Kidney epithelial cell (primary cell): ENCODE measurements around the gene ATM. TPM values are rescaled to one million over a fixed set of nuclear protein-coding genes. Genes with fewer than 3 reads are reported as not detected.

Experiments
- DNase-seq: peaks from one replicate; pipeline ENCODE4 v3.0.0-alpha.2; 2010; ENCODE audit warnings: low read depth
- H3K27me3 ChIP-seq: 2 replicates; pipeline ENCODE4 v1.6.0; 2011; ENCODE audit warnings: low read length; ENCODE audit not compliant: control insufficient read depth, insufficient read depth
- H3K36me3 ChIP-seq: 2 replicates; pipeline ENCODE4 v1.5.1; 2011; ENCODE audit warnings: low read length; ENCODE audit not compliant: control insufficient read depth, insufficient read depth
- H3K4me3 ChIP-seq: 2 replicates; pipeline ENCODE4 v1.5.1; 2011; ENCODE audit warnings: low read depth, mild to moderate bottlenecking, control low read depth, low read length
- CTCF ChIP-seq: IDR thresholded peaks from 2 replicates; pipeline ENCODE4 v1.5.1; 2011; ENCODE audit warnings: mild to moderate bottlenecking, moderate library complexity, low read length, control low read depth, inconsistent platforms; ENCODE audit not compliant: insufficient read depth, poor library complexity, severe bottlenecking
- total RNA-seq: library from RNA; depleted of rRNA; stranded (reverse); fragments of >200 nt; gene quantifications from 2 replicates; pipeline ENCODE4 v1.2.3, GENCODE V29; 2015

The ATM gene
- total RNA-seq, 1 donor from 2014 or later: 28.5 TPM

GRCh38 chr11:108341654-108342053 is 118.8 kb downstream of the ATM start:
- Histone ChIP-seq H3K36me3 (no peaks in the 10 kb centered on the region), H3K27me3 (no peaks in the 10 kb centered on the region), H3K4me3 (no peak overlapping the region)
- no peak for TF ChIP-seq CTCF
- no peak for DNase-seq

- no peak for TF ChIP-seq CTCF
- H3K36me3 ChIP-seq: no peaks in the 10 kb centered on the region
- no peaks in the 10 kb centered on the region for H3K27me3 ChIP-seq
- DNase-seq: no peak
- H3K4me3 ChIP-seq: no peak overlapping the region
These were observed 120.8 kb downstream of the ATM start for GRCh38 chr11:108343714-108344113.

GRCh38 chr11:108345767-108346166 is 122.9 kb downstream of the ATM start:
- no peak for DNase-seq
- no peaks in the 10 kb centered on the region for H3K36me3 ChIP-seq
- no peaks in the 10 kb centered on the region for H3K27me3 ChIP-seq
- no peak for TF ChIP-seq CTCF
- H3K4me3 ChIP-seq: no peak overlapping the region

GRCh38 chr11:108346451-108346850 is 123.6 kb downstream of the ATM start:
- Histone ChIP-seq H3K36me3 (no peaks in the 10 kb centered on the region), H3K4me3 (no peak overlapping the region), H3K27me3 (no peaks in the 10 kb centered on the region)
- DNase-seq: no peak
- no peak for TF ChIP-seq CTCF

- no peak for DNase-seq
- Histone ChIP-seq H3K27me3 (no peaks in the 10 kb centered on the region), H3K36me3 (no peaks in the 10 kb centered on the region), H3K4me3 (no peak overlapping the region)
- TF ChIP-seq CTCF: no peak
These were observed 128.6 kb downstream of the ATM start for GRCh38 chr11:108351468-108351867.

GRCh38 chr11:108364159-108364558 is 141.3 kb downstream of the ATM start:
- Histone ChIP-seq H3K4me3 (no peak overlapping the region), H3K36me3 (no peaks in the 10 kb centered on the region), H3K27me3 (no peaks in the 10 kb centered on the region)
- no peak for TF ChIP-seq CTCF
- DNase-seq: no peak
